Hepatocyte (in vitro differentiated cells): ENCODE data around the gene PCSK6. TPM values are rescaled to one million over a fixed set of nuclear protein-coding genes. Genes with fewer than 3 reads are reported as not detected.

Source experiments
- DNase-seq: peaks from one replicate; pipeline ENCODE4 v3.0.0-alpha.2; 2016; ENCODE audit warnings: low spot score
- H2AFZ ChIP-seq: fragments of 200-600 bp; sonication (generic); 2 replicates; pipeline ENCODE4 v1.6.0; 2016; ENCODE audit warnings: antibody characterized with exemption, mild to moderate bottlenecking
- H3K27ac ChIP-seq: fragments of 200-600 bp; sonication (generic); 2 replicates; pipeline ENCODE4 v1.5.1; 2016; ENCODE audit warnings: mild to moderate bottlenecking
- H3K27me3 ChIP-seq: fragments of 200-600 bp; sonication (generic); 2 replicates; pipeline ENCODE4 v1.6.1; 2016
- H3K36me3 ChIP-seq: fragments of 200-600 bp; sonication (generic); replicated peaks from 2 replicates; pipeline ENCODE4 v1.5.1; 2016; ENCODE audit warnings: low read depth; ENCODE audit not compliant: insufficient read depth
- H3K4me1 ChIP-seq: fragments of 200-600 bp; sonication (generic); 2 replicates; pipeline ENCODE4 v1.5.1; 2016; ENCODE audit warnings: mild to moderate bottlenecking, moderate library complexity; ENCODE audit not compliant: insufficient read depth
- H3K4me2 ChIP-seq: fragments of 200-600 bp; sonication (generic); 2 replicates; pipeline ENCODE4 v1.6.0; 2016
- H3K4me3 ChIP-seq: fragments of 200-600 bp; sonication (generic); 2 replicates; pipeline ENCODE4 v1.5.1; 2016; ENCODE audit warnings: mild to moderate bottlenecking
- H3K79me2 ChIP-seq: fragments of 200-600 bp; sonication (generic); 2 replicates; pipeline ENCODE4 v1.6.0; 2017; ENCODE audit warnings: mild to moderate bottlenecking
- H3K9me2 ChIP-seq: fragments of 200-600 bp; sonication (generic); replicated peaks from 2 replicates; pipeline ENCODE4 v1.6.0; 2017; ENCODE audit warnings: mild to moderate bottlenecking; ENCODE audit not compliant: insufficient read depth
- H3K9me3 ChIP-seq: fragments of 200-600 bp; sonication (generic); 2 replicates; pipeline ENCODE4 v1.5.1; 2016; ENCODE audit warnings: low read depth, mild to moderate bottlenecking
- H4K20me1 ChIP-seq: fragments of 200-600 bp; sonication (generic); 2 replicates; pipeline ENCODE4 v1.6.0; 2016; ENCODE audit warnings: mild to moderate bottlenecking; ENCODE audit not compliant: insufficient read depth, poor library complexity, severe bottlenecking
- EZH2 ChIP-seq: fragments of 200-600 bp; sonication (generic); IDR thresholded peaks from 2 replicates; pipeline ENCODE4 v1.6.1; 2016; ENCODE audit warnings: antibody characterized with exemption, mild to moderate bottlenecking, borderline replicate concordance
- EZH2phosphoT487 ChIP-seq: fragments of 200-600 bp; sonication (generic); IDR thresholded peaks from one replicate; pipeline ENCODE4 v1.6.1; 2018; ENCODE audit warnings: antibody characterized with exemption, mild to moderate bottlenecking, low read depth, moderate library complexity; ENCODE audit not compliant: unreplicated experiment, severe bottlenecking
- whole genome bisulfite sequencing: methylation state at CpG from one replicate; pipeline ENCODE4 v1.1.6; 2016; ENCODE audit warnings: low lambda C conversion rate; ENCODE audit errors: missing lambda C conversion rate; 5-methylcytosine and 5-hydroxymethylcytosine counted together
- polyA plus RNA-seq: library from polyadenylated mRNA; unstranded; fragments of >200 nt; fragmentation: Nextera tagmentation; extraction: Ambion mirVana; gene quantifications from 2 replicates; pipeline ENCODE4 v1.2.1, GENCODE V29; 2016
- total RNA-seq: library from RNA; depleted of rRNA; stranded (reverse); fragments of >200 nt; gene quantifications from 2 replicates; pipeline ENCODE4 v1.2.3, GENCODE V29; 2014
- TF ChIP-seq, protein P1 (sequence below): fragments of 200-600 bp; sonication (generic); IDR thresholded peaks from 2 replicates; pipeline ENCODE4 v1.5.1; 2016; ENCODE audit warnings: antibody characterized with exemption, mild to moderate bottlenecking; ENCODE audit not compliant: poor library complexity

PCSK6 gene
- total and polyA plus RNA-seq, 2 experiments from 2014 or later: 31.7 to 40.5 TPM

DNA sequence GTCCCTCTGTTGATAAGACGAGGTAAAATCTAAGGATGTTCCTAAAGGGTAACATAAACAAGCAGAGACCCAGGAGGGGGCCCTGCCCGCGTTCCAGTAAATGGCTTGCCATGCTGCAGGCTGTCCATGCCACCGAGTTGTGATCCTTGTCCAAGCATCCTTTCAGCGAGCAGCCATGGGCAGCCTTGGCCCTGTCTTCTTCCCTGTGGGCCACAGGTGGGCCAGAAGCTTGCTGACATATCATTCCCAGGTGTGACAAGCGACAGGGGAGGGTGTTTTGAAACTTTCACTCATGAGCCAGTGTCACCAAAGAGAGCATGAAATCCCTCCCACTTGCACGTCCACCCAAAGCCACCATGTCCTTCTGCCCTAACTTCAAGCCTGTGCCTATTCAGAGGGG is 53.7 kb downstream of the PCSK6 start:
- DNase-seq: no peak
- H3K9me3 ChIP-seq: no peaks in the 10 kb centered on the region
- peaks cover 26% of the 10 kb centered on the region for H3K4me1 ChIP-seq
- H3K4me3 ChIP-seq: no peak overlapping the region
- no peaks in the 10 kb centered on the region for H3K36me3 ChIP-seq
- H3K79me2 ChIP-seq: no peaks in the 10 kb centered on the region
- no peak overlapping the region for H3K27ac ChIP-seq
- no peaks in the 10 kb centered on the region for H4K20me1 ChIP-seq
- H3K27me3 ChIP-seq: no peaks in the 10 kb centered on the region
- WGBS: 84% methylated on average over 7 of the region's 7 CpGs
- no peak overlapping the region for H3K4me2 ChIP-seq
- H2AFZ ChIP-seq: no peak overlapping the region
- TF ChIP-seq EZH2phosphoT487: no peak
- TF ChIP-seq, protein P1, sequence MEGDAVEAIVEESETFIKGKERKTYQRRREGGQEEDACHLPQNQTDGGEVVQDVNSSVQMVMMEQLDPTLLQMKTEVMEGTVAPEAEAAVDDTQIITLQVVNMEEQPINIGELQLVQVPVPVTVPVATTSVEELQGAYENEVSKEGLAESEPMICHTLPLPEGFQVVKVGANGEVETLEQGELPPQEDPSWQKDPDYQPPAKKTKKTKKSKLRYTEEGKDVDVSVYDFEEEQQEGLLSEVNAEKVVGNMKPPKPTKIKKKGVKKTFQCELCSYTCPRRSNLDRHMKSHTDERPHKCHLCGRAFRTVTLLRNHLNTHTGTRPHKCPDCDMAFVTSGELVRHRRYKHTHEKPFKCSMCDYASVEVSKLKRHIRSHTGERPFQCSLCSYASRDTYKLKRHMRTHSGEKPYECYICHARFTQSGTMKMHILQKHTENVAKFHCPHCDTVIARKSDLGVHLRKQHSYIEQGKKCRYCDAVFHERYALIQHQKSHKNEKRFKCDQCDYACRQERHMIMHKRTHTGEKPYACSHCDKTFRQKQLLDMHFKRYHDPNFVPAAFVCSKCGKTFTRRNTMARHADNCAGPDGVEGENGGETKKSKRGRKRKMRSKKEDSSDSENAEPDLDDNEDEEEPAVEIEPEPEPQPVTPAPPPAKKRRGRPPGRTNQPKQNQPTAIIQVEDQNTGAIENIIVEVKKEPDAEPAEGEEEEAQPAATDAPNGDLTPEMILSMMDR: no peak
- TF ChIP-seq EZH2: no peak
- H3K9me2 ChIP-seq: no peaks in the 10 kb centered on the region

DNA sequence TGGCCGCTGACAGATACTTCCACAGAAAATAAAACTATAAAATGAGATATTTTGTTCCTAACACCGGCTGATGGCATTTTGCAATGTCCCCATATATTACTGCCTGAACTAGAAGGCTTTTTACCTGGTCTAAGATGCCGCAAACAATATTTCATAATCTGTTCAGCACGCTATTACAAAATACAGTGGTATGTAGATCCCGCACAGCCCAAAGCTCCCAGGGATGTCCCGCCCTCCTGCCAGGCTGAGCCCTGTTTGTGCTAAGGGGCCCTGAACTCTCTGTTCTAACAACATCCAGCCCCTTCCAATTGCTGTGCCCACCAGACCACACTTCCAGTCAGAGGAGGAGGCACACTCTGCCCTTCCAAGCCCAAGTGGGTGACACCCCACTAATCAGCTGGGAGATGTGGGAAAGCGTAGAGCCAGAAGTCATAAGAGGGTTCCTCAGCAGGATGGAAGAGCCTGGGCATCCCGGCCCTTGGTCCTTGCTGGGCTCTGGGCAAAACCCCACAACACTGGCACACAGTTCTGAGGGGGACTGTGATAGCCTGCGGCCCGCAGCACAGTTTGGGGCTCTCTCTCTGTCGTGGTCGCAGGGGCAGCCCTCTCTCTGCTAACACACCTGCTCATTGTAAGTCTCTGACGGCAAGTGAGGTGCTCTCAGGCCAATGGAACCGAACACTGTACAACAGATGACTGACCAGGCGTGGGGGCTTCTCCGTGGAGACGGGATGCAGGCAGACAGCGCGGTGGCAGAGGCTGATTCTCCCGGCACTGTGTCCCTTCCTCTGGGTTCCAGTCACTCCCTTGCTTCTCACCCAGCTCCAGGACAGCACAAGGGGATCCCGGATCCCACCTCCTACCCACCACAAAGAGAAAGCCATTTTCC is 55.2 kb downstream of the PCSK6 start:
- DNase-seq: no peak
- Histone ChIP-seq H3K9me2 (no peaks in the 10 kb centered on the region), H3K4me1 (peaks cover 13% of the 10 kb centered on the region), H2AFZ (no peak overlapping the region), H3K27me3 (no peaks in the 10 kb centered on the region), H3K9me3 (no peaks in the 10 kb centered on the region), H4K20me1 (no peaks in the 10 kb centered on the region), H3K27ac (no peak overlapping the region), H3K36me3 (no peaks in the 10 kb centered on the region), H3K4me3 (no peak overlapping the region), H3K4me2 (no peak overlapping the region), H3K79me2 (no peaks in the 10 kb centered on the region)
- WGBS: 94% methylated on average over 21 of the region's 21 CpGs
- TF ChIP-seq EZH2 (no peak), EZH2phosphoT487 (no peak)
- TF ChIP-seq, protein P1: no peak

DNA sequence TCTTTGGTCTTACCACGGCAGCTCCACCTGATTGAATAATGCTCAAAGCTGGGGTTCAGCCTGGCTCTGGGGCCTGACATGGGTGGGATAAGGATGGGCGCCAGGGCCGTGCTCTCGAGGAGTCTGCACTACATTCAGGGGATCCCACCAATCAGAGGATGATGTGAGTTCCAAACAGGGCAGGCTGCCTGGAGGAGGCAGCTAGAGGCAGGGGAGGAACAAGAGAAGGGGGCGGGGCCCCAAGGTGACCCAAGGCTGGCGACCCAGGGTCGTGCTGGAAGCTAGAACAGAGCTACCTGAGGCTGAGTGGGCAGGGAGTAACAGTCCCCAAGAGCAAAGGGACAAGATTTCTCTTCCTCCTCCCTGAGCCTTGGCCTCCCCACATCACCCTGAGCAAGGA is 56.1 kb downstream of the PCSK6 start:
- Histone ChIP-seq H3K27me3 (no peaks in the 10 kb centered on the region), H3K9me2 (no peaks in the 10 kb centered on the region), H3K9me3 (no peaks in the 10 kb centered on the region), H4K20me1 (no peaks in the 10 kb centered on the region), H3K4me1 (peaks cover 6% of the 10 kb centered on the region), H3K79me2 (no peaks in the 10 kb centered on the region), H3K27ac (no peak overlapping the region), H3K4me3 (no peak overlapping the region), H2AFZ (no peak overlapping the region), H3K4me2 (no peak overlapping the region), H3K36me3 (no peaks in the 10 kb centered on the region)
- 77% methylated on average over 6 of the region's 7 CpGs for WGBS
- TF ChIP-seq, protein P1: no peak
- no peak for TF ChIP-seq EZH2phosphoT487
- no peak for TF ChIP-seq EZH2
- no peak for DNase-seq
